ENCODE results near the gene PKMYT1.

- no peak for TF ChIP-seq CTCF (IDR thresholded peaks at IDR 0.05; ENCODE audit: low read depth, low read length, poor library complexity, severe bottlenecking)
- no peak for TF ChIP-seq EZH2phosphoT487 (IDR thresholded peaks at IDR 0.05; ENCODE audit: borderline replicate concordance, low read length)
Measured at GRCh38 chr16:2954656-2955381, 25.4 kb downstream of the PKMYT1 start.

All from DOHH2 (cell line).